Stimulated activated CD4-positive, alpha-beta T cell treated with anti-CD3 and anti-CD28 coated beads, Interleukin-12 subunit alpha, Interleukin-12 subunit beta, amount 100 ng/mL, for 4 hours (primary cell): ENCODE measurements around the gene NNT.
"Not testable (repeated sequence)": the region's sequence is repeated elsewhere in the genome, so short reads cannot be mapped to it uniquely, and the experiment has no call there.

Source experiments
- DNase-seq: peaks from one replicate; pipeline ENCODE4 v3.0.0-alpha.2; 2020

Gene NNT

GRCh38 chr5:43631182-43631910 lies 28.4 kb downstream of the NNT start:
- DNase-seq, result no peak

- no peak for DNase-seq
Observed at GRCh38 chr5:43634621-43635020, 31.6 kb downstream of the NNT start.

GRCh38 chr5:43635374-43635773 lies 32.4 kb downstream of the NNT start:
- no peak for DNase-seq

- no peak for DNase-seq
Observed at GRCh38 chr5:43636076-43636475, 33.1 kb downstream of the NNT start.

- no peak for DNase-seq
Observed at GRCh38 chr5:43637416-43637815, 34.4 kb downstream of the NNT start.

DNA sequence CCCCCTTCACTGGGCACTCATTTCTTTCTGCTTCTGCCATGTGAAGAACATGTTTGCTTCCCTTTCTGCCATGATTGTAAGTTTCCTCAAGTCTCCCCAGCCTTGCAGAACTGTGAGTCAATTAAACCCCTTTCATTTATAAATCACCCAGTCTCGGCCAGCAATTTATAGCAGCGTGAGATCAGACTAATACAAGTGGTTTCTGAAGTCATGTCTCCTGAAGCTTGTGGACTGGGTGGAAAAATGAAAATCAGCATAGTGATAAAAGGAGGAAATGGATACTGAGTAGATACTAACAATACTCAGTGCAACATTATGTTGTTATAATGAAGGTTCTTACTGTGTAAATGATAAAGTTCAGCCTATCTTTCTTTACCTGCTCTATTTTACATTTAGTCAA lies 35.1 kb downstream of the NNT start:
- no peak for DNase-seq

DNA sequence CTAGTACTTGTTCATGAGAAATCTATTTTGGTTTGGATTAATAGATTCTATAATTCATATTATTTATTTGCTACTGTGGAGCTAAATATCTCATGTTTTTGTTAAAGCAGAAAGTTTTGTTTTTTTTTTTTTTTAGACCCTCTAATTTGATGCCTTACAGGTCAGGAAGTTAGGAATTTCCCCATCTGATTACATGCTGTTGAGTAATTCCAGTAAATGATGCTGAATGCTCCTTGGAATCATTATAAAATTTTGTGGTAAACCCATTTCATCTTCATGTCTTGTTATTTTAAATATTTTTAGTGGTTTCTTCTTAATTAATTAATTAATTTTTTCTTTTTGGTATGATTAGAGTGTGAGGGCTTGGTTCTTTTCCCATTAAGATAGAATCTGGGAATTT lies 35.6 kb downstream of the NNT start:
- no peak for DNase-seq

DNA sequence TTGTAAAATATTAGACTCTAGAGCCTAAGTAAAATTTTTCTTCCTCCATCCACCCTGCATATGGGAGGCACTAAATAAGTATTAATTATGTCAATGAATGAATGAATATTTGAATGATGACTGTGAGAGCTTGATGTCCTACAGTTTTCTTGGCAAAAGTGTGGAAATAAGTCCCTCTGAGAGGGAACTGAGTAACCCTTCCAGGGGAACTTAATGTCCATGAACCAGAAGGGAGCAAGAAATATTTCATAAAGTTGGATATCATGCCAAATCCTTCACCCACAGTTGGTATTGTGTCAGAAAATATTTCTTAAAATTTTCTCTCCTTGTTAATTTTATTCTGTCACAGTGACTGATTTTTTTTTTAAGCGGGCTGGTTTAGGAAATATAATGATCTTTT lies 36.6 kb downstream of the NNT start:
- DNase-seq, result no peak

DNA sequence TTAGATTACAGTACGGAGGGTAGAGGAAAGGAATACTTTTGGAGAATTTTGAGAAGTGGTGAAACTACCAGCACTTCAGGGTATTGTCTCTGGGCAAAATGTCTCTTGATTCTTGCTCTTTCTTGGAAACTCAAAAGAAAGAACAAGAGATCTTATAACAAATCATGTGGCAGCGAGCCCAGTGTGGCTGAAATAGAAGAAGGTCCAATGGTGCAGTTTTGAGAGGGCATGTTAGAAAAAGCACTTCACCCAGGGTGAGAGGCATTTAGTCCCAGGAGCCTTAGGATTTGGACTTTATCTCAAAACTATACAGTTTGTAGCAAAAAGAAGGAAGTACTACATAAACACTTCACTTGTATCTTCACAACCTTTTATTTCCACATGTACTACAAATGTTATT lies 39.4 kb downstream of the NNT start:
- DNase-seq, result no peak

DNA sequence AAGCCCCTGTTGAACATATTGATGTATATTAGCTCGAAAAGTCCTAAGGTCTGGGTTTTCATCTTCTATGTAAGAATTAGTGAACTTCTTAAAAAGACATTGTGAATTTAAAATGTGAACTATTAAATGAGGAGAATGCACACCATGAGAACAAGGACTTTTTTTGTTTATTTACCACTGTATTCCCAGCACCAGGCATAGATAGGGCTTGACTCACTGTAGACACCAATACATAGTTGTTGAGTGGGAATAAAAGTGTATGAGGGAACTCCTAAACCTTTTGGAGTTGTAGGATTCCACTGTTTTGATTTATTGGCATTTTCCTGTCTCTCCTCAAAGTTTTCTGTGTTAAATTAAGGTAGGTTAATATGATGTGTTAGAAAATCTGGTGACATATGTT lies 40.3 kb downstream of the NNT start:
- DNase-seq, result no peak

- no peak for DNase-seq
Observed at GRCh38 chr5:43643750-43644149, 40.8 kb downstream of the NNT start.

DNA sequence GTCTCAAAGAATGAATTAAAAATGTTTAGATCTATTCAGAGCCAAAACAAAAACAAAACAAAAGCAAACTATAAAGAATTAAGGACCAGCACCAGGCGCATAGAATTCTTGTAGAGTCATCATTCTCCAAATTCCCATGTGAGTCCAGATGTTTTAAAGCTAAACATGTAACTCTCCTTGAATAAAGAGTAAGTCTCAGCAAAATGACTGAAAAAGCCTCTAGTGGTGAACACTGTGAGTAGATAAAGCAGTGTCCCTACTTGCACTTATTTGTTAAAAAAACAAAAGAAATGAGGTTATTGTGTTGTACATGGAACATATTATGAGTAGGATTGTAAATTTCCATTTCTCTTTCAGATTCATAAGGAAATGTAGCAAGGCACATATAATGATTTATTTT lies 44.0 kb downstream of the NNT start:
- DNase-seq, result no peak

- no peak for DNase-seq
Observed at GRCh38 chr5:43647789-43648188, 44.8 kb downstream of the NNT start.

GRCh38 chr5:43648499-43649124 lies 45.6 kb downstream of the NNT start:
- DNase-seq, result no peak

DNA sequence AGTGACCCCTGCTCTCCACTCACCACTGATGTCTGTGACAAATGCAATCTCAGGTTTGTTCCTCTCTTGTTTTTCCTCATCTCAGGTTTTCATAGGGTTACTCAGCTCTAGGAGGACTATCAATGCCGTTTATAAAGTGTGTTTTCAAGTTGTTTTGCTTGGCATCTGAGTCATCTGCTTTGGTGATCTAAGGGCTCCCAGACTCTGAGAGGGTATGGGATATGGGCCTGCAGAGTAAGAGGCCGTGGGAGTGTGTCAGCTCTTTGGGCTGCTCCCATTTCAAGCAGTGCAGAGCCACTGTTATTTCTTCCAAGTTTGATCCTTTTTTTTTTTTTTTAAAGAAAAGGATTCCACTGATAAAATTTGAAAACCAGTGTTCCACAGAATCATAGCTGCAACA lies 46.3 kb downstream of the NNT start:
- no peak for DNase-seq

- DNase-seq, result no peak
Observed at GRCh38 chr5:43652537-43653302, 49.7 kb downstream of the NNT start.

DNA sequence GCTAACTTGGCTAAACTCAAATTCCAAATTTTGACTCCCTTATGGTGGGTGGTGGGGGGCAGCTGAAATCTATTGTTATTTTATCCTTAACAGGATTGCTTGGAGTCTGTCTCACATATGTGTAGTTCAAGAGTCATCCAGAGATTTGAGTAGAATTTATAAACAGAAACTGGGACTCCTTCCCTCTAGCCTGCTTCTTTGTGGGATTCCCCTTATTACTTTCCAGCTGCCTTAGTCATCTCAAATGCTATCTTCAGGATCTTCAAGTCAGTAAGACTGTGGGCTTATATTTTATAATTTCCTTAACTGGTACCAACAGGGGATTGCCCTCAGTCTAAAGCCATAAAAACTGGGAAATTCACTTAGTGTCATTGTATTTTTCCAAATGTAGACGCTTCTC lies 55.5 kb downstream of the NNT start:
- DNase-seq, result no peak

DNA sequence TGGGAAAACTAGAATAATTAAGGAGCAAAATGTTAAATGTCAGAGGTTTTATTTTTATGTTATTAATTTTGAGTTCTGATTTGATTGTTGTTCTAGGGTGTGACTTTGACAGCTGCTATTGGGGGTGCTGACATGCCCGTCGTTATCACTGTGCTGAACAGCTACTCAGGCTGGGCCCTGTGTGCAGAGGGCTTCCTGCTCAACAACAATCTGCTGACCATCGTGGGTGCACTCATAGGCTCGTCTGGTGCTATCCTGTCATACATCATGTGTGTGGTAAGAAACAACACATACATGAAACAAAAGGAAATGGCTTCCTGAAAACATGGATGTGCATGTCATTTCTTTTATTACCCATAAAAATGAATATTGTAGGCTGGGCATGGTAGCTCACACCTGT lies 56.1 kb downstream of the NNT start:
- DNase-seq, result no peak

DNA sequence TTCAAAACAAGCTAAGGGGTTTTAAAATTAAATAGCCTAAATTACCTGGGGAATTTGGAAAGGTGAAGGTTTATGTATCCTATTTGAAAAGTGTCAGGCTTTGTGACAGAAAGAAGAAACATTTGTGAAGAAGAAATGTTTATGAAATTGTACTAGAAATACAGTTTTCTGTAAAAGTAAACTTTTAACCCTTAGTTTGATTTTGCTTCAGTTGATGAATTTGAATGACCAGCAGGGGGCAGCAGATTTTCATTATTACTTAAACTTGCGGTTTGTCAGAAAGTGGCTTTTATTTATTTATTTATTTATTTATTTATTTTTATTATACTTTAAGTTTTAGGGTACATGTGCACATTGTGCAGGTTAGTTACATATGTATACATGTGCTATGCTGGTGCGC lies 58.1 kb downstream of the NNT start:
- no peak for DNase-seq

- DNase-seq, result no peak
Observed at GRCh38 chr5:43663916-43664315, 60.9 kb downstream of the NNT start.

GRCh38 chr5:43664501-43665040 lies 61.6 kb downstream of the NNT start:
- no peak for DNase-seq

GRCh38 chr5:43665749-43666148 lies 62.8 kb downstream of the NNT start:
- DNase-seq, result not testable (repeated sequence)

- DNase-seq, result not testable (repeated sequence)
Observed at GRCh38 chr5:43666728-43667127, 63.7 kb downstream of the NNT start.

DNA sequence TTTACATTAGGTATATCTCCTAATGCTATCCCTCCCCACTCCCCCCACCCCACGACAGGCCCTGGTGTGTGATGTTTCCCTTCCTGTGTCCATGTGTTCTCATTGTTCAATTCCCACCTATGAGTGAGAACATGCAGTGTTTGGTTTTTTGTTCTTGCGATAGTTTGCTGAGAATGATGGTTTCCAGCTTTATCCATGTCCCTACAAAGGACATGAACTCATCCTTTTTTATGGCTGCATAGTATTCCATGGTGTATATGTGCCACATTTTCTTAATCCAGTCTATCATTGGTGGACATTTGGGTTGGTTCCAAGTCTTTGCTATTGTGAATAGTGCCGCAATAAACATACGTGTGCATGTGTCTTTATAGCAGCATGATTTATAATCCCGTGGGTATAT lies 64.4 kb downstream of the NNT start:
- DNase-seq, result not testable (repeated sequence)
